ENCODE data around the gene DCUN1D1. TPM values are rescaled to one million over a fixed set of nuclear protein-coding genes. Genes with fewer than 3 reads are reported as not detected.

DCUN1D1 gene
- total RNA-seq, 1 experiment from 2014 or later = 71.7 TPM

GRCh38 chr3:182889948-182890629, 90.2 kb downstream of the DCUN1D1 start:
- no peaks in the 10 kb centered on the region for H3K27me3 ChIP-seq (ENCODE audit: insufficient read depth, low read length)
- WGBS (ENCODE audit: extremely low coverage, insufficient read length, low lambda C conversion rate) = no CpG with 5 or more reads among the region's 3 CpGs
- no peaks in the 10 kb centered on the region for H4K20me1 ChIP-seq (ENCODE audit: control insufficient read depth, insufficient read depth, insufficient read length)
- no peaks in the 10 kb centered on the region for H3K9me3 ChIP-seq (ENCODE audit: control insufficient read depth, low read depth, low read length)
- H3K4me1 Mint-ChIP-seq = no peaks in the 10 kb centered on the region
- no peak overlapping the region for H4K5ac ChIP-seq (ENCODE audit: insufficient read length, low read depth, low read length)
- H3K18ac ChIP-seq (ENCODE audit: insufficient read length, low read depth, low read length) = no peak overlapping the region
- H2BK20ac ChIP-seq (ENCODE audit: low read depth, low read length, poor library complexity, severe bottlenecking) = no peak overlapping the region
- no peak overlapping the region for H2BK5ac ChIP-seq (ENCODE audit: insufficient read length, low read length)
- no peak overlapping the region for H3K27ac ChIP-seq (ENCODE audit: insufficient read length, low read depth, low read length)
- H2AFZ ChIP-seq (ENCODE audit: low read length) = no peak overlapping the region
- no peak overlapping the region for H3K4me2 ChIP-seq (ENCODE audit: insufficient read depth, insufficient read length, low read length)
- H3K56ac ChIP-seq (ENCODE audit: insufficient read length, low read depth, low read length) = no peak overlapping the region
- H3T11ph ChIP-seq (ENCODE audit: low read length) = no peak overlapping the region
- H3K9ac ChIP-seq (ENCODE audit: extremely low read depth, insufficient read length, low read length) = no peak overlapping the region
- no peaks in the 10 kb centered on the region for H3K9me3 Mint-ChIP-seq
- no peaks in the 10 kb centered on the region for H3K23me2 ChIP-seq (ENCODE audit: insufficient read length, low read depth, low read length, poor library complexity, severe bottlenecking)
- no peak for DNase-seq
- H2BK120ac ChIP-seq (ENCODE audit: low read depth, low read length, poor library complexity, severe bottlenecking) = no peak overlapping the region
- no peak for TF ChIP-seq CTCF (conservative IDR thresholded peaks at IDR 0.05)
- no peak overlapping the region; a peak in 1 of 5 replicates for H3K4me3 Mint-ChIP-seq
- H3K27ac Mint-ChIP-seq = no peak overlapping the region
- H2BK15ac ChIP-seq (ENCODE audit: low read depth, low read length) = no peak overlapping the region
- H3K14ac ChIP-seq (ENCODE audit: insufficient read depth, low read length) = no peak overlapping the region
- H3K23ac ChIP-seq (ENCODE audit: insufficient read length, low read depth, low read length) = no peak overlapping the region
- H3K79me1 ChIP-seq (ENCODE audit: insufficient read depth, low read depth, low read length, poor library complexity, severe bottlenecking) = no peaks in the 10 kb centered on the region
- H3K36me3 Mint-ChIP-seq (ENCODE audit: insufficient read depth in 1 of 3, low read depth in 3 of 3) = no peaks in the 10 kb centered on the region; a peak in 2 of 7 replicates
- no peak overlapping the region for H4K91ac ChIP-seq (ENCODE audit: insufficient read length, low read depth, low read length)
- H4K8ac ChIP-seq (replicated peaks; ENCODE audit: insufficient read length, low read depth, low read length) = no peak overlapping the region
- H3K4ac ChIP-seq (ENCODE audit: low read depth, low read length) = no peak overlapping the region
- no peaks in the 10 kb centered on the region for H3K79me2 ChIP-seq (ENCODE audit: insufficient read depth, low read length)
- no peaks in the 10 kb centered on the region for H3K27me3 Mint-ChIP-seq (ENCODE audit: low read depth)
- H2BK12ac ChIP-seq (ENCODE audit: insufficient read length, low read depth, low read length) = no peak overlapping the region
- no peaks in the 10 kb centered on the region for H3K4me1 ChIP-seq (ENCODE audit: insufficient read depth, low read length)
- no peak overlapping the region for H2AK5ac ChIP-seq (ENCODE audit: insufficient read length, low read length)

Other genes starting within 250 kb of the DCUN1D1 start
- 28.8 and 30.0 TPM in 2 replicates for gene ATP11B, start 187.0 kb downstream of the DCUN1D1 start, total RNA-seq (2021)
- gene MCCC1, start 119.0 kb upstream of the DCUN1D1 start, total RNA-seq (2021) = 18.3 and 21.1 TPM in 2 replicates
- 0.15 TPM in 1 of 2 replicates, not detected in the other for gene LAMP3, start 182.2 kb upstream of the DCUN1D1 start, total RNA-seq (2021)